GDM1 (cell line): ENCODE results near the gene AMPD3.
A peak's percentile ranks its signal among the peaks of the same experiment; 100 is the strongest.

Experiments used
- DNase-seq: peaks from one replicate; lab custom pipeline; 2025; lab: John Stamatoyannopoulos, UW

AMPD3 gene

GRCh38 chr11:10504490-10504889, 49.4 kb downstream of the AMPD3 start:
- DNase-seq: no peak

DNA sequence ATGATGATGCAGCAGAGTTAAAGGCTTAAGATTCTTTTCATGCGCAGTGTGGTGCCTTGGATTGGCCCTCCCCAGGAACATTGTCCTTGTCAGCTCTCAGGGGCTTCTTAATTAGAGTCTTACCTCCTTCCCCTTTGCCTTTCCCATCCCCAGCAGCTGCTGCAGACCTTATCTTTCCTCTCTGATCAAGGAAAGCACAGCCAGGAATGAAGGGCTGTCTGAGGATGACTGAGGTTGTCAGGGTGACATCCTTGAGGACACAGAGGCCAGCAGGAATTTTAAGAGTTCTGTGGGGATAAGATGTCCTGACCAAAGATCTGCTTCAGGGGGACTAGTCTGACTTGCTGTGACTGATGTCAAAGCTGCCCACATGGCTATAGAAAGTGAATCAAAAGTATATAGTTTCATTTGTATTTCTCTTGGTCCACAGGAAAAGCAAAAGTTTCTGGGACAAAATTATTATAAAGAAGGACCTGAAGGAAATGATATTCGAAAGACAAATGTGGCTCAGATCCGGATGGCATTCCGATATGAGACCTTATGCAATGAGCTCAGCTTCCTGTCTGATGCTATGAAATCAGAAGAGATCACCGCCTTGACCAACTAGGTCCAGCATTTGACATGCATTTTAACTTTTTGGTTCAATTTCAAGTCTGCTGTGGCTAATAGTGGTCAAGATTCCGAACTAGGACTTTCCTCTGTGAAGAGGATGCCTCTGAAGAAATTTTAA, 50.4 kb downstream of the AMPD3 start:
- DNase-seq: no peak

- DNase-seq: no peak
Measured at GRCh38 chr11:10506008-10506370, 50.9 kb downstream of the AMPD3 start.

GRCh38 chr11:10511181-10511621, 56.1 kb downstream of the AMPD3 start:
- no peak for DNase-seq

GRCh38 chr11:10514202-10514601, 59.1 kb downstream of the AMPD3 start:
- no peak for DNase-seq

DNA sequence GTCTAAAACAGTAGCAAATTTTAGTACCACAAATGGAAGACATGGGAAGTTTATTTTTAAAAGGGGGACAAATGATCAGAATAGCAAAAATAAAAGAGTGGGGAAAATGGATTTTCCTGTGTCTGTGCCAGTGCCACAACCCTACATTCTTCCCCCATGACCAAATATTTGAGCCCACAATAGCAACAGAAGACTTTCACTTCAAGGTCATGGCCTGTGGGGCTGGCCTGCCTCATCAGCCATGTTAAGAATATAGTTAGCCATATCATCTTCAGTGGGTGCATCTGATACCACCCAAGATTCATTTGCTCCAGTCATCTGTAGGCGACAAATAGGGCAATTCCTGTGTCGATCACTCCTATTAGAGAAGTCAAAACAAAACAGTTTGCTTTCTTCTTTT, 59.6 kb downstream of the AMPD3 start:
- DNase-seq: no peak

GRCh38 chr11:10515418-10515817, 60.4 kb downstream of the AMPD3 start:
- DNase-seq: no peak

DNA sequence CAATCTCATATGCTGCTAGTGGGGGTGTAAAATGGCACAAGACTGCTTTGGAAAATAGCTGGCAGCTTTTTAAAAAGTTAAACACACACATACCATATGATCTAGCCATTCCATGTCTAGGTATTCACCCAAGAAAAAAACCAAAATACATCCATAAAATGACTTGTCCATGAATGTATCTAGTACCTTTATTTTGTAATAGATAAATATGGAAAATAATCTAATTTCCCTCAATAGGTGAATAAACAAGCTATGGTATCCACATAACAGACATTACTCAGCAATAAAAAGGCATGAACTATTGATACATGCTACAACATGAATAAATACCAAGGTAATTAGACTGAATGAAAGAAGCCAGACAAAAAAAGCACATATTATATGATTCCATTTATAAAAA, 63.1 kb downstream of the AMPD3 start:
- DNase-seq: no peak

GRCh38 chr11:10518891-10519290, 63.8 kb downstream of the AMPD3 start:
- no peak for DNase-seq

- no peak for DNase-seq
Measured at GRCh38 chr11:10519630-10520029, 64.6 kb downstream of the AMPD3 start.

DNA sequence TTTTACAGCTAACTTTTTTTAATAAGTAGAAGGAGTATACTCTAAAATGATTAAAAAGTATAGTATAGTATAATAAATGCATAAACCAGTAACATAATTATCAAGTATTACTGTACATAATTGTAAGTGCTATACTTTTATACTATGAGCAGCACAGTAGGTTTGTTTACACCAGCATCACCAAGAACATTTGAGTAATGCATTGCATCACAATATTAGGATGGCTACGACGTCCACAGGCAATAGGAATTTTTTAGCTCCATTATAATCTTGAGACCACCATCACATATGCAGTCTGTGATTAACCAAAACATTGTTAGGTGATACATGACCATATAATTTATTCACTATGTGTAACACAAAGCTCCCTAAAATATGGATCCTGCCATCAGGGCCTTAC, 65.5 kb downstream of the AMPD3 start:
- no peak for DNase-seq

- no peak for DNase-seq
Measured at GRCh38 chr11:10522276-10522675, 67.2 kb downstream of the AMPD3 start.

DNA sequence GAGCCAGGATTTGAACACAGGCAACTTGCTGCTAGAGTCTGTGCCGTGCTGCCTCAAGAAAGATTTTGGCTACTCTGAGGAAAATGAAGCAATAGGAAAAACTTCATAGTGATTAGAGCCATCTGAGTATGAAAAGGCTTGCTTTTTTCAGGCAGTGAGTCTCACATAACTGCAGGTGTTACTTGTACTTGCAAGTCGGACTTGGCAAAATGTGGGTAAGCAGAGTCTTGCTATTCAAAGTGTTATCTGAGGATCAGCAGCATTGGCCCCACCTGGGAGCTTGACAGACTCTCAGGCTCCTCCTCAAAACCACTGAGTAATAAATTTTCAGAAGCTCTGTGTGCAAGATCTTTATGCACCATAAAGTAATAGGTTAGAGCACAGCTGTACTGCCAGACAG, 67.9 kb downstream of the AMPD3 start:
- DNase-seq: no peak

DNA sequence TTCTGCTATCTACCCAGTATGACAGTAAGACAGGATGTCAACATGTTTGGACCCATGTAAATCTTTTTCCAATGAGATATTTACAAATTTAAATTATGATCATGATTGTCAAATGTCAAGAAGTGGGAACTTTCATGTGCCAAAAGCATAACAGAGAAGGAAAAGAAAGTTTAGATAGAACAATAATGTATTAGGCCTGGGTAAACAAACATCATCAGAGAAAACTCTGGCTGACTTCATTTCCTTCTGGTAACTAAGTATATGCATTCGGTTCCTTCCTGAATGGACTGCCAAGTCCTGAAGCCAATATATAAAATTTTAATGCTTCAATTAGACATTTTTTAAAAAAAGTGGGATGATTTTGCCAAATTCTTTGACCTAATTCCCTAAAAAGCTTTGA, 69.4 kb downstream of the AMPD3 start:
- no peak for DNase-seq

DNA sequence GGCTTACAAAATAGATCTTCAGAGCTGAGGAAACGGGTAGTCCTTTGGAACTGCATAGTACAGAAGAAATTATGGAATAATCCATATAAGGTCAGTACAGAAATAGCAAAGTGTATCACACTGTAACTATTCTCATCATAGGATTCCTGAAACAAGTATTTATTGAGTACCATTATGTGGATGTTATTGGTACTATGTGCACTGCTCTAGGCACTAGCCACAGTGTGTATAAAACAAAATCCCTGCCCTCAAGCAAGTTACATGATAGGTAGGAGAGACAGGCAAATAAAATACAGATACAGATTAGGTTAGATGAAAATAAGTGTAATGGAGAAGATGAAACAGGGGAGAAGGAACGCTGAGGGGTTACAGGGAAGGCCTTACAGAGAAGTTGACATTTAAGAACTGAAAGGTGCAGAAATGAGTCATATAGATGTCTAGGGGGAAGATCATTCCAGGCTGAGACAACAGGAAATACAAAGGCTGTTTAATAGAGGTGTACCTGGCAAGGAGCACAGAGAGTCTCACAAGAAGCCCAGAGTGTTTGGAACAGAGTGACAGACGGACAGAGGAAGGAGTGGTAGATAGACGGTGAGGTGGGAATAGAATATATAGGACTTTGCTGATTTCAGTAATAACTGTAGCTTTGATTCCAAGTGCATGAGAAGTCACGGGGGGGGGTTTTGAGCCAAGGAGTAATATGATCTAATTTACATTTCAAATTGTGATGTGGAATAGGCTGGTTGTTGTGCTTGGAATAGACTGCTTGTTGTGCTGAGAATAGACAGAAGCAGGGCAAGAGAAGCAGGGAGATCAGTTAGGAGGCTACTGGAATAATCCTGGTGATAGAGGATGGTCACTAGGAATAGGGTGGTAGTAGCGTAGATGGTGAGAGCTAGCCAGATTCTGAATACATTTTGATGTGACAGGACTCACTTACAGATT, 72.2 kb downstream of the AMPD3 start:
- no peak for DNase-seq

GRCh38 chr11:10528121-10528520, 73.1 kb downstream of the AMPD3 start:
- no peak for DNase-seq

DNA sequence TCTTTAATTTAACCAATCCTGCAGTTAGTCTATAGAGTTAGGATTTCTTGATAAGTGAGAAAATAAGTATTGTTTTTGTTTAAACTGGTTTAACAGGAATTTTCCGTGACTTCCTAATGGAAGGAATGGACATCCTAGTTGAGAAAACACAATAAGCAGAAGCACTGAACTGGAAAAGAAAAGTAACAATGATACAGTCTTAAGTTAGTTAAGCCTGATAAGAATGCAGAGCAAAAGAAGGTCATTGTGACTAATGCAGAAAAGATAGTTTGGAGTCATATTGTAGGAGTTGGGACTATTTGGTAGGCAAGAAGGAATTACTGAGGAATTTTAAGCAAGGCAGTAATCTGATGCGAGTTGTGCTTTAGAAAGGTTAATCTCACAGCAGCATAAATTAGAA, 74.2 kb downstream of the AMPD3 start:
- no peak for DNase-seq

DNA sequence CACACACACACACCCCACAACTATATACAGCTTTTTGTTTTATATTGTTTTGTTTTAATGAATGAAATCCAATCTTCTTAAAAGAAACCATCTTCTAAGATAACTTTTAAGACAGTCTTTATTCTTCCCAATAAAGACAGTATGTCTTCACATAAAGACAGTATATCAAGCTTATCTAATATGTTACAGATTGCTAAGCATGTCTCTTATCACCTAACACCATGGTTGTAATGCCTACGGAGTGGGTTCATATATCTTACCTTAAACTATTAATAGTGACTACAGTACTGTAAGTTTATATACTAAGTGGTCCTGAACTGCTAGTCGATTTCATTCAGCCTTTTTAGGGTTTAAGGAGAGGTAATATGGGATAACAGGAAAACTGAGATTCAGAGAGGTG, 77.5 kb downstream of the AMPD3 start:
- DNase-seq: no peak

- DNase-seq: no peak
Measured at GRCh38 chr11:10533323-10533722, 78.3 kb downstream of the AMPD3 start.

GRCh38 chr11:10534316-10534715, 79.3 kb downstream of the AMPD3 start:
- DNase-seq: peak; percentile 15

DNA sequence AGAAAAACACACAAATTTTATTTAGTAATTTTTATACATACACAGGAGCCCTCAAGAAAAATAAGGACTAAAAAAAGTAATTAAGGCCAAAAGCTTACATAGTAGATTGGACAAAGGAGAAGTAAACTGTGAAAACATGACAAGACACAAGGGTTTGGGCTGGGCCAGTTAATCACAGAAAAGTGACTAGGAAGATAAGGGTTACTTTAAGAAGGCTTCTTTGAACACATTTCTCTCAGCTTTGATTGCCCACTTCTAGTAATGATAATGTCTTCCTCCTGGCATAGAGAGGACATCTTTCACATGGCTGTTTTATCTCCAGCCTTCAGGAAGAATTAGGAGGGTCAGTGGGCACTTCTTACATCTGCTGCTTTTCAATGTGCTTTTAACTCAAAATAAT, 82.5 kb downstream of the AMPD3 start:
- DNase-seq: no peak

DNA sequence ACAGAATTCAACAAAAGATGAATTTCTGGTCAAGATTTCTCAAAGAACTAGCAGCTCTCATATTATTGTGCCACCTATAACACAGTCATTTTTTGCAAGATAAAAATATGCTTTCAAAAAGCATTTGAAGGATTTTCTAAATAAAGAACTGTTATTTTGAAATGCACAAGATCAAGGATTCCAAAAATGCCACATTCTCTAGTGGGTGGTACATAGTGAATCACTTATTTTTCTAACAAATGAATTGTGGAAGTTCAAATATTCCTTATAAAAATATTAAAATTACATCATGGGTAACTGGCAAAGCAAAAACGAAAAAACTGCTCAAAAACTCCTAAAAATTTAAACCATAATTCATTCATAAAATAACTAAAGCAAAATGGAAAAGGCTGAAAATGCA, 83.9 kb downstream of the AMPD3 start:
- no peak for DNase-seq

DNA sequence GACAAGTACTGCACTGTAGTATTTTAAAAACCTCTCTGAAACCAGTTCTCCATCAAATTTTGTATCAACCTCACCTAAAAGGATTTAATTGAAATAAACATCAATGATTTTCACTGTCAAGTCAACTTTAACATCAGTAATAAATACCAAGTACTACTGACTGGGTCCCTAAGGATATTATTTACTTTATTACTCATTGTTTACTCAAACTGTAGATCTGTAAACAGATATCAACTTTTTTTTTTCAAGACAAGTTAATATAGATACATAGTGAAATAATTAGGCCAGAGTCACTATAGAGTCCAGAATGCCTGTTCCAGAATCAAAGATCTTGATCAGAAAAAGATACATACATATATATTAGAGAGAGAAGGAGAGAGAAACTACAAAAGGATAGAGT, 84.3 kb downstream of the AMPD3 start:
- no peak for DNase-seq
